NCI-H510A treated with DMSO at 0.1 percent for 48 hours (cell line): ENCODE measurements around the gene PPP6C.
A peak's percentile ranks its signal among the peaks of the same experiment; 100 is the strongest.
"Not testable (repeated sequence)": the region's sequence is repeated elsewhere in the genome, so short reads cannot be mapped to it uniquely, and the experiment has no call there.

ENCODE experiments used
- DNase-seq: peaks from one replicate; lab custom pipeline; 2025; lab: John Stamatoyannopoulos, UW

Gene PPP6C

DNA sequence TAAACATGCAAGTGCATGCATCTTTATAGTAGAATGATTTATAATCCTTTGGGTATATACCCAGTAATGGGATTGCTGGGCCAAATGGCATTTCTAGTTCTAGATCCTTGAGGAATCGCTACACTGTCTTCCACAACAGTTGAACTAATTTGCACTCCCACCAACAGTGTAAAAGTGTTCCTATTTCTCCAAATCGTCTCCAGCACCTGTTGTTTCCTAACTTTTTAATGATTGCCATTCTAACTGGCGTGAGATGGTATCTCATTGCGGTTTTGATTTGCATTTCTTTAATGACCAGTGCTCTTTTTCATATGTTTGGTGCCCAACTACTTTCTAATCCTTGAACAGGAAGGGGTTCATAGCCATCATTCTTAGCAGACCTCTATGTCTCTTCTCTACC, 7.8 kb downstream of the PPP6C start:
- DNase-seq = not testable (repeated sequence)

DNA sequence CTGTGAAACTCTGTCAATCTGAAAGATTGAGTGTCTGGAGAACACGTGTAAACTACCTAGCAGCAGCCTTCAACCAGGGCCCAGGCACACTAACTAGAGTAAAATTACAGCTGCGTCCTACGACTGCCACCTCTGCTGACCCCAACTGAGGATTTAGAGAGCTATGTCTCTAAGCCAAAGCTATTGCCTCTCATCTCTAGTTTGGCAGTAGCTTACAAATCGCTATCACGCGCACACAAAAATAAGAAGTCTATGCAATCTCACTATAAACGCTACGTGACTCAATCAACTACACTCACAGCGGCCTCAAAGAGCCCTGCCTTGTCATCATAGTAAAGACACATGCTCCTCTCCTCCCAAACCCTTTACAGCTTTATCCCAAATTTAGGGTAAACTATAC, 8.7 kb downstream of the PPP6C start:
- no peak for DNase-seq

DNA sequence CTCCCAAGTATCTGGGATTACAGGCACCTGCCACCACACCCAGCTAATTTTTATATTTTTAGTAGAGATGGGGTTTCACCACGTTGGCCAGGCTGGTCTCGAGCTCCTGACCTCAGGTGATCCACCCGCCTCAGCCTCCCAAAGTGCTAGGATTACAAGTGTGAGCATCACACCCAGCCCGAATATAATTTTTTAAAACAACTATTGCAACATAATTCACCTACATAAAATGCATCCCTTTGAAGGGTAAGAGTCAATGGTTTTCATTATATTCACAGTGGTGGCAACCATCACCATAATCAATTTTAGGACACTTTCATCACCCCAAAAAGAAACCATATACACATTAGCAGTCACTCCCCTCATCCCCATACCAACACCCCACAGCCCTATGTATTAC, 9.8 kb downstream of the PPP6C start:
- DNase-seq = not testable (repeated sequence)

DNA sequence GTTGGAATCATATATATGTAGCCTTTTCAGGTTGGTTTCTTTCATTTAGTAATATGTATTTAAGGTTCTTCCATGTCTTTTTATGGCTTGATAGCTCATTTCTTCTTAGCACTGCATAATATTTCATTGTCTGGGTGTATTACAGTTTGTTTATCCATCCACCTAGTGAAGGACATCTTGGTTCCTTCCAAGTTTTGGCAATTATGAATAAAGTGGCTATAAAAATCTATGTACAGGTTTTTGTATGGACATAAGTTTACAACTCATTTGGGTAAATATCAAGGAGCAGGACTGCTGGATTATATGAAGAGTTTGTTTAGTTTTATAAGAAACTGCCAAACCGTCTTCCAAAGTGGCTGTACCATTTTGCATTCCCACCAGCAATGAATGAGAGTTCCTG, 11.7 kb downstream of the PPP6C start:
- no peak for DNase-seq

DNA sequence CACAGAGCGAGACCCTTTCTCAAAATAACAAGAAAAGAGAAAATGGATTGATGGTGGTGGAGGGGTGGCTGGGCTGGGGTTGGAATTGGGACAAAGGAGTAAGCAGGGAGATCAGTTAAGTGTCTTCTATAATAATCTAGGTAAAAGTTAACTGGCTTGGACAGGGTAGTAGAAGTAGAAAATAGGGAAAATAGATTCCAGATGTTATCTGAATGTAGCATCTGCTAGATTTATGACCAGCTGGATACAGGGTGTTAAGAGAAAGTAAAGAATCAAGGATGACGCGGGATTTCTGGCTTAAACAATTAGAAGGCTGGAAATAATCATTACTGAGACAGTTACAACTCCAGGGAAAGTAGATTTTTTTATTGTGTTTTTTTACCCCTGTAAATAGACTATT, 13.0 kb downstream of the PPP6C start:
- DNase-seq = no peak

DNA sequence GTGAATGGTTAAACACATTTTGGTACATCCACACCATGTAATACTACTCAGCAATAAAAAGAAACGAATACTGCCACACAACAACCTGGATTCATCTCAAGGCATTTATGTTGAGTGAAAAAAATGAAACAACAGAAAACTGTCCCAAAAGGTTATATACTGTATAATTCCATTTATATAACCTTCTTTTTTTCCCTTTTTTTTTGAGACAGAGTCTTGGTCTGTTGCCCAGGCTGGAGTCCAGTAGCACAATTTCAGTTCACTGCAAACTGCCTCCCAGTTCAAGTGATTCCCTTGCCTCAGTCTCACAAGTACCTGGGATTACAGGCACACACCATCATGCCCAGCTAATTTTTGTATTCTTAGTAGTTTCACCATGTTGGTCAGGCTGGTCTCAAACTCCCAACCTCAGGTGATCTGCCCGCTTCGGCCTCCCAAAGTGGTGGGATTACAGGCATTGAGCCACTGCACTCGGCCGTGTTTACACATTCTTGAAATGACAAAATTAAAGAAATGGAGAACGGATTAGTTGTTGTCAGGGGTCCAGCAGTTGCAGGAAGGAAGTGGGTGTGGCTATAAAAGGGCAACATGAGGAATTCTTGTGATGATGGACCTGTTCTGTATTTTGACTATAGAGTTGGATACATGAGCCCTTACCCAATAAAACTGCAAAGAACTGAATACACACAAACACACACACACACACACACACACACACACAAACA, 17.4 kb downstream of the PPP6C start:
- no peak for DNase-seq

DNA sequence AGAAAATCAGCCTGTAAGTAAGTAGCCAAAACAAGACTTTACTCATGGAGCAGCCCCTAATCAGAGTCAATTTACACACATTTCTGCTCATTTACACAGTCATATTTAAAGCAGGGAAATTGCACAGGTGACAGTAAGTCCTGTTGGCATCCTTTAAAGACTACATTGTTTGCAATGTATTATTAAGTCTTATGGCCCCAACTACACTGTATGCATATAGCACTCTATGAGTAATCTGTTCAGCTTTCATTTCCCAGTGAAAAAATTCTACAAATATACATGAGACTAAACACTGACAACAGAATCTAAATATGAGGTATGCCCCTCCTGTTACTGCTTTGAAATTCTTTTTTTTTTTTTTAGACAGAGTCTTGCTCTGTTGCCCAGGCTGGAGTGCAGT, 19.7 kb downstream of the PPP6C start:
- DNase-seq = no peak

DNA sequence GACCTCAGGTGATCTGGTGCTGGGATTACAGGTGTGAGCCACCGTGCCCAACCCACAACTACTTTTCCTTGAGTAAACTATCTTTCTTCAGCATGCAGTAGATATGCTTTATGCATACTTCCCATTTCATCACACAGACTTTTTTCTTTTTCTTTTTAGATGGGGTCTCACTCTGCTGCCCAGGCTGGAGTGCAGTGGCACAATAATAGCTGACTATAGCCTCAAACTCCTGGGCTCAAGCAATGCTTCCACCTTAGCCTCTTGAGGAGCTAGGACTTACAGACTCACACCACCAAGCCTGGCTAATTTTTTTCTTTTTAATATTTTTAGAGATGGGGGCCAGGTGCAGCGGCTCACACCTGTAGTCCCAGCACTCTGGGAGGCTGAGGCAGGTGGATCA, 22.8 kb downstream of the PPP6C start:
- DNase-seq = no peak

DNA sequence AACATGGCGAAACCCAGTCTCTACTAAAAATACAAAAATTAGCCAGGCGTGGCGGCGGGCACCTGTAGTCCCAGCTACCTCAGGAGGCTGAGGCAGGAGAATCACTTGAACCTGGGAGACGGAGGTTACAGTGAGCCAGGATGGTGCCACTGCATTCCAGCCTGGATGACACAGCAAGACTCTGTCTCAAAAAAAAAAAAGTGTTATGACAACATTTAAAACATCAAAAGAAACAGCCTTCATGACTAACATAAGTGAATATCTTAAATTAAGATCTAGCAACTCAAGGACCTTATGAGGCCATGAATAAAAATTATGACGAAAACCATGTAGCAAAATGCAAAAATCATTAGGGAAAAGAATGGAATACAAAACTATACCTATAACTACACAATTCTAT, 26.7 kb downstream of the PPP6C start:
- DNase-seq = not testable (repeated sequence)

DNA sequence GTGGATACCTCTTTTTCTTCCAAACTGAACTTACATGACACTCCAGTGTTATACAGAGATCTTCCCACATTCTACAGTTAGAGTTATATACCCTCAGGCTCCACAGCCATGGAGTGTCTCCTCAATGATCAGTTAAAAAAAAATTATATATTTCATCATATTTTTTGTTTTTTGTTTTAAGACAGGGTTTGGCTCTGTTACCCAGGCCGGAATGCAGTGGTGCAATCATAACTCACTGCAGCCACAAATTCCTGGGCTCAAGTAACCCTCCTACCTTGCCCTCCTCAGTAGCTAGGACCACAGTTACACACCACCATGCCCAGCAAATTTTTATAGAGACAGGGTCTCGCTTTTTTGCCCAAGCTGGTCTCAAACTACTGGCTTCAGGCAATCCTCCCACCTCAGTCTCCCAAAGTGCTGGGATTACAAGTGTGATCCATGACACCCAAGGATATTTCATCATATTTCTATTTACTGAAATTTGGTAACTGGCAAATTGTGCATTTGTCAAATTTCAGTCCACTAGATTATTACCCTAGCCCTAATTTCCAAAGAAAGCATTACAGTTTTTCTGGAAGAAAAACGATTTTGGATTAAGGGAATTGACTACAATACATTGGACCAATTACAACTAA, 28.2 kb downstream of the PPP6C start:
- no peak for DNase-seq

DNA sequence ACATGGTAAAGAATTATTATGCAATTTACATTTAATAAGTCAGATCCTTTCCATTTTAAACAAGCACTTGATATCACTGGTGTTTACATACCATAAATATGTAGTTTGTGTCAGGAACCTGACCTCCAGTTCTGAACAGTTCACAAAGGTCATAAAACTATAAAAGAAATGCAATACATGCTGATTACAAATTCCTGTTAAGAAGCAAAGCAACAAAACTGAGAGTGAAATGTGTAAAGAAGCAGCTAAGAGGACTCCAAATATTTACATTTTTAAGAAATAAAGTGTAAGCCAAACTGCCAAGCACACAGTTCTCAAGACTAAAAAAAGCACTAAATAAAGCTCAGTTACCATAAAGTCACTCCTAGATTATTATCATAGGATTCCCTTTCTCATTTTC, 28.9 kb downstream of the PPP6C start:
- no peak for DNase-seq

DNA sequence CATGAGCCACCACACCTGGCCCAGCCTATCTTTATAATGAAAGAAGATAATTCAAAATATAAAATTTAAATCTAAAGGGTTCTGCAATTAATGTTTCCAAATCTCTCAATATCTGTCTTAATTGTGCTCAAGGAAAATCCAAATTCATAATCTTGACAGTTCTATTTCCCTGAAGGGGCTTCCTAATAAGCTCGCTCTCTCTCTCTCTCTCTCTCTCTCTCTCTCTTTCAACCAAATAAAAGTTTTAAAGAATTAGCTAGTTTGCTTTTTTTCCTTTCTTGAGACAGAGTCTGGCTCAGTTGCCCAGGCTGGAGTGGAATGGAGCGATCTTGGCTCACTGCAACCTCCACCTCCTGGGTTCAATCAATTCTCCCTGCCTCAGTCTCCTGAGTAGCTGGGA, 33.1 kb downstream of the PPP6C start:
- DNase-seq = no peak

DNA sequence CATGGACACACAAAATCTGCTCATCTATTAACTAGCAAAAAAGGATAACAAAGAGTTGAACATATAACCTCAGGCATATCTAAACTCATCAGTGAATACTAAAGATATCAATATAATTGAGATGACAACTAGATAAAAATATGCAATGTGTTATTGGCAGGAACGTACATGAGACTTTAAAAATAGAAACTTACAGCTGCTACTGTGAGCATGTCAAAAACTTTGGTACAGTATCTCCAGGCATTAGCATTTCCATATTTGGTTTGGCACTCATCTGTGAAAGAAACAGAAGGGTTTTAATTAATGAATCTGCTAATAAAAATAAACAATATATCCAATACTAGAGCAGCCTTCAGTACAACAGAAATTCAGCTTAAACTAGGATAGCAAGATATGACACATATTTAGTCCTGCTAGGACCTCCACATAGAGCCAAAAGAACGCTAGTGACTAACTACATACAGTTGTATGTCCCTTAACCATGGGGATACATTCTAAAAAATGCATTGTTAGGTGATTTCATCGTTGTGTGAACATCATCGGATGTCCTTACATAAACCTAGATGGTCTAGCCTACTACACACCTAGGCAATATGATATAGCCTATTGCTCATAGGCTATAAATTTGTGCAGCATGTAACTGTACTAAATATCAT, 35.8 kb downstream of the PPP6C start:
- no peak for DNase-seq

DNA sequence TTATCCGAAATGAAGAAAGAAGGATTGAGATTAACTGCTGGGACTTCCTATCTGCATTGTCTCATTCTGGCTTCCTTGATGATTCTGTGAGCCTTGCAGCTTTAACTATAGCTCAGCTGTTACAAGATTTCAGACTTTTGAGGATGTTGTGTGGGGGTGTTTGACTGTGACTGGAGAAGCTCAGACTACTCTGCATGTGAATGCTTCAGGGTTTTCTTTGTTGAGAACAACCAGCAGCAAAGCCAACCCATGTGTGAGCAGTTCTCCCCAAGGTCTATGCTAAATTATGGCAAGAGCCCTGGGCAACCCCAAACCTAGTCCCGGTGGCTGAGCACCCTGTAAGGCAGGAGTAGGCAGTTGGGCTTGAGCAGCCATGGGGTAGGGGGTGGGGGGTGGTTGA, 37.9 kb downstream of the PPP6C start:
- no peak for DNase-seq

DNA sequence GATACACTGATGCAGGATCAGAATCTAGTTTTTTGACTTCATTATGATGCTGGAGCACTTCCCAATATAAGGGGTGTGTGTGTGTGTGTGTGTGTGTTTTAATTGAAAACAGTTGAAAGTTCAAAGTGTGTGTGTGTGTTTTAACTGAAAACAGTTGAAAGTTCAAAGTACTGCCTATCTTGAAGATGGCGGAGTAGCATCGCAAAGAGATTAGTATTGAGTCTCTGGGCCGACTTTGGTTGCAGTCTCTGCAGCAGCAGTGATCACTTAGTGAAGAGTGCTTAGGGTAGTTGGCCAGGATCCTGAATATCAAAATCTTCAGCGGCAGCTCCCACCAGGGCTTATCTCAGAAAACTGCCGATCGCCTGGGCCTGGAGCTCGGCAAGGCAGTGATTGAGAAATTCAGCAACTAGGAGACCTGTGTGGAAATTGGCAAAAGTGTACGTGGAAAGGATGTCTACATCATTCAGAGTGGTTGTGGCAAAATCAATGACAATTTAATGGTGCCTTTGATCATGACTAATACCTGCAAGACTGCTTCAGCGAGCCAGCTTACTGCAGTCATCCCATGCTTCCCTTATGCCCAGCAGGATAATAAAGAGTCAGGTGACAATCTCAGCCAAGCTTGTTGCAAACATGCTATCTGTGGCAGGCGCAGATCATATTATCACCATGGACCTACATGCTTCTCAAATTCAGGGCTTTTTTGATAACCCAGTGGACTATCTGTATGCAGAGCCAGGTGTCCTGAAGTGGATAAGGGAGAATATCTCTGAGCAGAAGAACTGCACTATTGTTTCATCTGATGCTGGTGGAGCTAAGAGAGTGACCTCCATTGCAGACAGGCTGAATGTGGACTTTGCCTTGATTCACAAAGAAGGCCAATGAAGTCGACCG, 39.0 kb downstream of the PPP6C start:
- DNase-seq = no peak

DNA sequence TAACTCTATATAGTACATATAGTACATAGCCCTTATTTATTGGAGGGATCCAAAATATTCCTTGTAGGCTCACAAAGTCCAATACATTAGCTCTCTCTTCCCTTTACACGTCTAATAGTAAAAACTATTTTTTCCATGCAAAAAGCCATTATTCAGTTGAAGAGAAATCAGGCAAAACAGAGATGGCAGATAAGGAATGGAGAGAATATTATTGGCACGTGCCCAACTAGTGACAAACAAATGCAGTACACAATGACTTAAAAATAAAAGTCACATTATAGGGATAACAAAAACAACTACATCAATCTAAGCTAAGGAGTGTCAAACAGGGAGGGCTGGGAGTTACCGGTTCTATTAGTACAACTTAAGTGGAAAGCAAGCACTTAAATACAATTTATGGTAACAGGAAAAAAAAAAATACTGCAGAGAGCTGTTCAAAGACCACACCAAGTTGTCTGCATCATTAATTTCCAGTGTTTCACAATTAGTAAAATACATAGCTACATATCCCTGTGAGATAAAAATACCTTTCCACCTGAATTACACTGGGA, 42.1 kb downstream of the PPP6C start:
- DNase-seq = no peak

DNA sequence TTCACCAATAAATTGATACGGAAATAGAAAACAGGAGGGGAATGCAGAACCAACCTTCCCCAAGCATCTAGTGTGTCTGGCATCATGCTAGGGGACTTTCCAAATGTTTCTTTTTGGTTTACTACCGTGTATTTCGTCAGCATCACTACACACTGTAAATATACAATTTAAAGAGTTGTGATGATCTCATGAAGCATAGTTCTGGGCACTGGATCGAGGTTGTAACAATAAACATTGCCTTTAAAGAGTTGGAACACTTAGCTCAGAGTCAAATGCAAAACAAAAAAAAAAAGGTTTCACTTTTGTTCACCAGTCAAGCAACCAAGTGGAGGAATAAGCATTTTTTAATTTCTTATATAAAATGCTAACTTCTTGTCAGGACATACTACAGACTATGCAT, 43.4 kb downstream of the PPP6C start:
- DNase-seq = no peak

DNA sequence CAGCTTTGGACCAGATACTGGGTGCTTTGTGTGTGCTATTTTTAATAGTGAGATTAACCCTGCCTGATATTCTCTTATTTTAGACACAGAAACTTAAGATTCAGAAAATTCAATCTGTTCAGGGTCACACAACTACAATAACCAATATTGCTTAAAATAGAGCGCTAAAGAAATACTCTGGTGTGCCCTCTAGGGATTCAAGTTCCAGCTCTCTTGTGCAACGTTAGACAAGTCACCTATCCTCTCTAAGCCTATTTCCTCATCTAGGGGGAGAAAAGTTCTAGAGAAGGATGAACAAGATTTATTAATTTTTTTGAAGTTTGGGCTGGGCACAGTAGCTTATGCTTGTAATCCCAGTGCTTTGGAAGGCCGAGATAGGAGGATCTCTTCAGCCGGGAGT, 44.2 kb downstream of the PPP6C start:
- DNase-seq = no peak

DNA sequence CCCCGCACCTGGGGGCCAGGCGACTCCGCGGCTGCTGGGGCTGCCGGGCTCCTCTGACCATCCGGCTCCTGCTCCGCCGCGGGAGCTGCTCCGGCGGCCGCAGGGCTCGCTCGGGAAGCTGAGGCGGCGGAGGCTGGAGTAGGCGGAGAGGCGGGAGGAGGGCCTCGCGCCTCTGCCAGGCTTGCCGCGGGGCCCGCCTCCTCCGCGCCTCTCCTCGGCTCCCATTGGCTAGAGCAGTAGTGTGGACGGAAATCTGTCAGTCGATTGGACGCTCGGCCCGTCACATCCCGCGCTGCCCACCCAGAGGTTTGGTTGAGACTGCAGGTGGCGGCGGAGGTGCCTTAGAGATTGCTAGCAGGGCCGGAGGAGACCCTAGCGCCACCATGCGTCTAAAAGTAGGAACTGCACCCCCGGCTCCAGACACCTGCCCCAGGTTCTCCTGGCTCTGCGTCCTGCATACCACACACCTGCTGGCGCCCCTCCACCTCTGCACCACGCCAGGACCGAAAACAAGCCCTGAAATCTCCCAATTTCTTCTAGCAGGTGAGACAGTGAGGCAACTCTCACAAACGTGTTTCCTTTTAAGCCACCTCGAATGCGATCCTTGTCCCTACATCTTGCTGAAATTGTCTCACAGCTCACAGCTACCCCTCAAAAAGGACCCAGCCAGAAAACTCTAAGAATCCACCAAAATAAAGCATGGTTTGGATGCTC, 46.1 kb downstream of the PPP6C start, which contains the start of gene SCAI:
SCAI (minus strand) TSS at position 152 of the 714 bp plus-strand sequence; CDS start at position 61, 91 bp downstream.
- peak; percentile 98 for DNase-seq

DNA sequence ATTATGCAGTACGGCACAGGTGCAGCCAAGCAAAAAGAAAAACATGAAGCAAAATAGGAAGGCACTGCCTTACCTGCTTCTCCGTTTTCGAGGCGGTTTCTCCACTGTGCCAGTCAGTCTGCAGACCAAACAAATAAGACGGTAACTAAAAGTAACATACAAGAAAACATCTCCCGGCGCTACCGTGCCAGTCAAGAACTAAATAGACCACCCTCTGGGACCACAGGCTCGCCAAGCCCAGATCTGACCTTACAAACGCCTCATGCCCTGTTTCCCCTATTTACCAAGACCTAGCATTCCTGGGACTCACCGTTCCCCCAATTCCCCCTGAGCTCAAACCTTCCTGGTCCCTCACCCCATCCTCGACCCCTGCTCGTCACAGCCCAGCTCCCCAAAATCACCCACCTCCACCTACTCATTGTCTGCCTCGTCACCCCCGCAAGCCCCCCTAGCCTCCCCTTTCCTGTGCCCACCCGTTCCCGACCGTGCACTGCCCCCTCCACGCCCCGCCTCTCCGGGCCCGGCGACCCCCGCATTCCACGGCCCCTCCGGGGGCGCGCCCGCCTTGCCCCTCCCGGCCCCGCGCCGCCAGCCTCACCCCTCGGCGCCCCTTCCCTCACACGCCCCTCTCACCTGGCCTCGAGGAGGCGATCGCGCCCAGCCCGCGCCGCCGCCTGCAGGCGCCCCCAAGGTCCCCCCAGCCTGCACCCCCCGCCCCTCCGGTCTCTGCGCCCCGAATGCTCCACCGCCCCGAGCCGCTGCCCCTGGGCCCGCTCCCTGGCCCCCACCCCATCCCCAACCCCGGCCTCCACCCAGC, 46.8 kb downstream of the PPP6C start:
- no peak for DNase-seq
